ENCODE results near the gene SHROOM2. TPM values are rescaled to one million over a fixed set of nuclear protein-coding genes. Genes with fewer than 3 reads are reported as not detected.

Gene SHROOM2
- total RNA-seq, 2 experiments from 2014 or later = not detected

- no peak overlapping the region for H3K27ac Mint-ChIP-seq
Observed at GRCh38 chrX:9882669-9883446, 96.6 kb downstream of the SHROOM2 start.

GRCh38 chrX:9884031-9884779 is 98.0 kb downstream of the SHROOM2 start:
- Mint-ChIP-seq H3K9me3 (no peaks in the 10 kb centered on the region), H3K27ac (no peak overlapping the region), H3K27me3 (ENCODE audit: low read depth) (no peaks in the 10 kb centered on the region), H3K36me3 (ENCODE audit: low read depth) (no peaks in the 10 kb centered on the region), H3K4me1 (ENCODE audit: low read depth) (peaks cover 2% of the 10 kb centered on the region), H3K4me3 (no peak overlapping the region)
- DNase-seq = no peak
- CTCF ChIA-PET = interaction anchor here (0.6 to 3.3 kb wide), 6 partner anchors 11 to 1083 kb away, joined by 3 to 22 read pairs (median 4); partner anchors contain the start of gene FAM9A
- intact Hi-C loops (cut with micrococcal nuclease) = no loop called here

More at GRCh38 chrX:9882669-9883446, 96.6 kb downstream of the SHROOM2 start:
- H3K4me1 Mint-ChIP-seq (ENCODE audit: low read depth) = peaks cover 2% of the 10 kb centered on the region
- H3K27me3 Mint-ChIP-seq (ENCODE audit: low read depth) = no peaks in the 10 kb centered on the region
- intact Hi-C loops (cut with micrococcal nuclease) = no loop called here
- no peaks in the 10 kb centered on the region for H3K9me3 Mint-ChIP-seq
- CTCF ChIA-PET = interaction anchor here (1.3 to 3.3 kb wide), 3 partner anchors 10 to 237 kb away, joined by 4 to 22 read pairs (median 4); no protein-coding TSS in a partner anchor
- DNase-seq = no peak
- no peak overlapping the region for H3K4me3 Mint-ChIP-seq
- H3K36me3 Mint-ChIP-seq (ENCODE audit: low read depth) = no peaks in the 10 kb centered on the region

- H3K4me3 Mint-ChIP-seq = no peak overlapping the region
- intact Hi-C loops (cut with micrococcal nuclease) = loop anchor here (1.0 kb wide), 3 partner anchors 11 to 234 kb away; no protein-coding TSS in a partner anchor
- H3K27ac Mint-ChIP-seq = no peak overlapping the region
- CTCF ChIA-PET = interaction anchor here (1.2 kb wide), 1 partner anchor 235 kb away, joined by 4 read pairs; no protein-coding TSS in a partner anchor
- DNase-seq = peak; percentile 63
- no peaks in the 10 kb centered on the region for H3K9me3 Mint-ChIP-seq
- peaks cover 2% of the 10 kb centered on the region for H3K4me1 Mint-ChIP-seq (ENCODE audit: low read depth)
- H3K27me3 Mint-ChIP-seq (ENCODE audit: low read depth) = no peaks in the 10 kb centered on the region
- no peaks in the 10 kb centered on the region for H3K36me3 Mint-ChIP-seq (ENCODE audit: low read depth)
Observed at GRCh38 chrX:9885150-9885549, 98.9 kb downstream of the SHROOM2 start.

- Mint-ChIP-seq H3K27me3 (ENCODE audit: low read depth) (no peaks in the 10 kb centered on the region), H3K9me3 (no peaks in the 10 kb centered on the region), H3K4me3 (no peak overlapping the region), H3K27ac (no peak overlapping the region), H3K36me3 (ENCODE audit: low read depth) (no peaks in the 10 kb centered on the region), H3K4me1 (ENCODE audit: low read depth) (peaks cover 2% of the 10 kb centered on the region)
- CTCF ChIA-PET = interaction anchor here (2.0 kb wide), 1 partner anchor 232 kb away, joined by 5 read pairs; no protein-coding TSS in a partner anchor
- intact Hi-C loops (cut with micrococcal nuclease) = no loop called here
- no peak for DNase-seq
Observed at GRCh38 chrX:9887659-9888297, 101.5 kb downstream of the SHROOM2 start.

GRCh38 chrX:9888953-9889470 is 102.8 kb downstream of the SHROOM2 start:
- no peak for DNase-seq
- no peak overlapping the region for H3K4me3 Mint-ChIP-seq
- no peak overlapping the region for H3K27ac Mint-ChIP-seq
- CTCF ChIA-PET = interaction anchor here (2.0 kb wide), 1 partner anchor 230 kb away, joined by 5 read pairs; no protein-coding TSS in a partner anchor
- peaks cover 2% of the 10 kb centered on the region for H3K4me1 Mint-ChIP-seq (ENCODE audit: low read depth)
- no peaks in the 10 kb centered on the region for H3K9me3 Mint-ChIP-seq
- intact Hi-C loops (cut with micrococcal nuclease) = no loop called here
- no peaks in the 10 kb centered on the region for H3K36me3 Mint-ChIP-seq (ENCODE audit: low read depth)
- H3K27me3 Mint-ChIP-seq (ENCODE audit: low read depth) = no peaks in the 10 kb centered on the region

GRCh38 chrX:9890681-9891091 is 104.5 kb downstream of the SHROOM2 start:
- Mint-ChIP-seq H3K4me1 (ENCODE audit: low read depth) (no peaks in the 10 kb centered on the region), H3K27ac (no peak overlapping the region), H3K36me3 (ENCODE audit: low read depth) (no peaks in the 10 kb centered on the region), H3K9me3 (no peaks in the 10 kb centered on the region), H3K27me3 (ENCODE audit: low read depth) (no peaks in the 10 kb centered on the region), H3K4me3 (no peak overlapping the region)
- CTCF ChIA-PET = no interaction called here
- intact Hi-C loops (cut with micrococcal nuclease) = no loop called here
- no peak for DNase-seq

GRCh38 chrX:9895225-9895912 is 109.1 kb downstream of the SHROOM2 start:
- no peak overlapping the region for H3K27ac Mint-ChIP-seq
- no peak for DNase-seq
- no peaks in the 10 kb centered on the region for H3K4me1 Mint-ChIP-seq (ENCODE audit: low read depth)
- no peaks in the 10 kb centered on the region for H3K9me3 Mint-ChIP-seq
- CTCF ChIA-PET = interaction anchor here (1.1 kb wide), 1 partner anchor 225 kb away, joined by 4 read pairs; no protein-coding TSS in a partner anchor
- intact Hi-C loops (cut with micrococcal nuclease) = no loop called here
- H3K36me3 Mint-ChIP-seq (ENCODE audit: low read depth) = no peaks in the 10 kb centered on the region
- H3K4me3 Mint-ChIP-seq = no peak overlapping the region
- H3K27me3 Mint-ChIP-seq (ENCODE audit: low read depth) = no peaks in the 10 kb centered on the region

GRCh38 chrX:9897761-9898161 is 111.5 kb downstream of the SHROOM2 start:
- Mint-ChIP-seq H3K4me3 (no peak overlapping the region), H3K27me3 (ENCODE audit: low read depth) (no peaks in the 10 kb centered on the region), H3K9me3 (no peaks in the 10 kb centered on the region), H3K4me1 (ENCODE audit: low read depth) (no peaks in the 10 kb centered on the region), H3K36me3 (ENCODE audit: low read depth) (no peaks in the 10 kb centered on the region), H3K27ac (no peak overlapping the region)
- DNase-seq = no peak
- intact Hi-C loops (cut with micrococcal nuclease) = no loop called here
- CTCF ChIA-PET = no interaction called here

GRCh38 chrX:9899640-9900111 is 113.4 kb downstream of the SHROOM2 start:
- CTCF ChIA-PET = interaction anchor here (1.4 kb wide), 1 partner anchor 20 kb away, joined by 3 read pairs; no protein-coding TSS in a partner anchor
- Mint-ChIP-seq H3K4me1 (ENCODE audit: low read depth) (no peaks in the 10 kb centered on the region), H3K9me3 (no peaks in the 10 kb centered on the region), H3K27me3 (ENCODE audit: low read depth) (no peaks in the 10 kb centered on the region), H3K4me3 (no peak overlapping the region), H3K36me3 (ENCODE audit: low read depth) (no peaks in the 10 kb centered on the region), H3K27ac (no peak overlapping the region)
- DNase-seq = peak; percentile 9
- intact Hi-C loops (cut with micrococcal nuclease) = no loop called here

GRCh38 chrX:9902656-9903055 is 116.4 kb downstream of the SHROOM2 start:
- CTCF ChIA-PET = interaction anchor here (0.6 kb wide), 1 partner anchor 1798 kb away, joined by 5 read pairs; no protein-coding TSS in a partner anchor
- intact Hi-C loops (cut with micrococcal nuclease) = no loop called here
- no peak overlapping the region for H3K27ac Mint-ChIP-seq
- H3K9me3 Mint-ChIP-seq = no peaks in the 10 kb centered on the region
- H3K36me3 Mint-ChIP-seq (ENCODE audit: low read depth) = no peaks in the 10 kb centered on the region
- no peak overlapping the region for H3K4me3 Mint-ChIP-seq
- no peaks in the 10 kb centered on the region for H3K4me1 Mint-ChIP-seq (ENCODE audit: low read depth)
- H3K27me3 Mint-ChIP-seq (ENCODE audit: low read depth) = no peaks in the 10 kb centered on the region
- DNase-seq = no peak

GRCh38 chrX:9903146-9903545 is 116.9 kb downstream of the SHROOM2 start:
- DNase-seq = no peak
- Mint-ChIP-seq H3K36me3 (ENCODE audit: low read depth) (no peaks in the 10 kb centered on the region), H3K4me1 (ENCODE audit: low read depth) (no peaks in the 10 kb centered on the region), H3K9me3 (no peaks in the 10 kb centered on the region), H3K4me3 (no peak overlapping the region), H3K27me3 (ENCODE audit: low read depth) (no peaks in the 10 kb centered on the region), H3K27ac (no peak overlapping the region)
- intact Hi-C loops (cut with micrococcal nuclease) = no loop called here
- CTCF ChIA-PET = interaction anchor here (0.6 kb wide), 1 partner anchor 1799 kb away, joined by 5 read pairs; no protein-coding TSS in a partner anchor
